Suppressor macrophage (primary cell): Measurements from ENCODE around the gene RNPEPL1.

Experiments used
- DNase-seq, 4 experiments: peaks; one replicate each; pipeline ENCODE4 v3.0.0-alpha.2; 2020 to 2022
- total RNA-seq, 17 experiments: gene quantifications; one replicate each; lab custom pipeline; 2026; ENCODE audit warnings: mixed read lengths in 6 of 17, inconsistent platforms in 3 of 17; lab: John Stamatoyannopoulos, UW

Gene RNPEPL1
- total RNA-seq, result 31.1 to 148 (median 69.3) reads per million in 17 experiments

GRCh38 chr2:240567872-240568677 is at the start of gene RNPEPL1:
TSS of gene RNPEPL1 (plus strand) at chr2:240568484. CDS start at chr2:240568587, 103 bp downstream.
- peak; percentile 61 to 92 (median 78) for DNase-seq

GRCh38 chr2:240518981-240519380 is 49.3 kb upstream of the RNPEPL1 start:
- DNase-seq, result no peak

- peak in 2 of 4 experiments; percentile 12 to 32 for DNase-seq
These were observed 48.7 kb upstream of the RNPEPL1 start for GRCh38 chr2:240519396-240520129.

- DNase-seq, result no peak
These were observed 47.9 kb upstream of the RNPEPL1 start for GRCh38 chr2:240520130-240520973.

- no peak for DNase-seq
These were observed 47.3 kb upstream of the RNPEPL1 start for GRCh38 chr2:240520974-240521350.

- DNase-seq, result peak in 1 of 4 experiments; percentile 10
These were observed 46.4 kb upstream of the RNPEPL1 start for GRCh38 chr2:240521885-240522284.

GRCh38 chr2:240522406-240522805 is 45.9 kb upstream of the RNPEPL1 start:
- DNase-seq, result no peak

GRCh38 chr2:240523451-240524281 is 44.6 kb upstream of the RNPEPL1 start:
- DNase-seq, result no peak

GRCh38 chr2:240524963-240525718 is 43.1 kb upstream of the RNPEPL1 start:
- DNase-seq, result no peak

GRCh38 chr2:240525802-240526201 is 42.5 kb upstream of the RNPEPL1 start:
- no peak for DNase-seq

GRCh38 chr2:240526521-240526920 is 41.8 kb upstream of the RNPEPL1 start:
- no peak for DNase-seq

GRCh38 chr2:240527153-240527750 is 41.0 kb upstream of the RNPEPL1 start:
- no peak for DNase-seq

GRCh38 chr2:240528406-240529040 is 39.8 kb upstream of the RNPEPL1 start:
- no peak for DNase-seq

GRCh38 chr2:240529344-240529999 is 38.8 kb upstream of the RNPEPL1 start:
- DNase-seq, result no peak

GRCh38 chr2:240530181-240530580 is 38.1 kb upstream of the RNPEPL1 start:
- no peak for DNase-seq

GRCh38 chr2:240531038-240531437 is 37.2 kb upstream of the RNPEPL1 start:
- no peak for DNase-seq

- DNase-seq, result no peak
These were observed 36.1 kb upstream of the RNPEPL1 start for GRCh38 chr2:240532031-240532775.

- DNase-seq, result no peak
These were observed 30.1 kb upstream of the RNPEPL1 start for GRCh38 chr2:240538031-240538780.
